GM12892 (cell line): ENCODE measurements around the gene MARCHF10.

Source experiments
- POLR2A ChIP-seq: IDR thresholded peaks from 2 replicates; pipeline ENCODE4 v1.6.1; 2011; ENCODE audit warnings: low read depth, low read length, control low read depth
- POLR2AphosphoS5 ChIP-seq: IDR thresholded peaks from 2 replicates; pipeline ENCODE4 v1.6.1; 2011; ENCODE audit warnings: low read depth, low read length, control low read depth
- TAF1 ChIP-seq: IDR thresholded peaks from 2 replicates; pipeline ENCODE4 v1.6.1; 2011; ENCODE audit warnings: low read depth, mild to moderate bottlenecking, control low read depth, low read length, borderline replicate concordance

GRCh38 chr17:62780269-62780668 is 27.8 kb downstream of the MARCHF10 start:
- TF ChIP-seq POLR2AphosphoS5 (no peak), POLR2A (no peak), TAF1 (no peak)
